ENCODE data around the gene SLC39A10. TPM values are rescaled to one million over a fixed set of nuclear protein-coding genes. Genes with fewer than 3 reads are reported as not detected.

SLC39A10 gene
- total and polyA plus RNA-seq, 2 of the 4 experiments (the other 2 are of a cell fraction): 17.6 to 64.7 TPM

DNA sequence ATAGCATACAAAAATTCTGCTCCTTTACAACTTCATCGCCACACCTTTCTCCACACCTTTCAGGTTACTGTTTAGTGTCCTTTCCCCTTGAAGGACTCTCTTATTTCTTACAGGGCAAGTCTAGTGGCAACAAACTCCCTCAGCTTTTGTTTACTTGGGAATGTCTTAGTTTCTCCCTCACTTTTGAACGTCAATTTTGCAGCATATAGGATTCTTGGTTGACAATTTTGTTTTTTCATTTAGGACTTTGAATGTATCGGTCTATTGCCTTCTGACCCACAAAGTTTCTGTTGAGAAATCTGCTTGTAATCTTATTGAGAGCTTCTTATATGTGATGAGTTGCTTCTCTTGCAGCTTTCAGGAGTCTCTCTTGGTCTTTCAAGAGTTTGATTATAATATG lies 43.5 kb downstream of the SLC39A10 start:
- Histone ChIP-seq H2BK5ac (ENCODE audit: low read depth, low read length, poor library complexity, severe bottlenecking) (no peak overlapping the region), H2BK120ac (ENCODE audit: low read depth, low read length) (no peak overlapping the region), H4K8ac (ENCODE audit: low read depth in 2 of 2, low read length in 2 of 2) (no peak overlapping the region), H3K36me3 (ENCODE audit: control insufficient read depth, insufficient read depth, low read length) (peaks cover 5% of the 10 kb centered on the region; the same call in 1 of the 2 replicates), H3K9ac (ENCODE audit: low read depth, low read length) (no peak overlapping the region), H3K18ac (ENCODE audit: low read depth, low read length) (no peak overlapping the region), H2AK9ac (replicated peaks; ENCODE audit: low read depth, low read length, poor library complexity) (no peak overlapping the region), H3K4me3 (ENCODE audit: insufficient read depth, low read depth, low read length) (no peak overlapping the region), H2BK20ac (ENCODE audit: low read depth, low read length) (no peak overlapping the region), H3K27ac (ENCODE audit: insufficient read depth, low read length) (no peak overlapping the region), H3K79me1 (ENCODE audit: low read depth in 1 of 2, low read length in 2 of 2) (peaks cover 20 to 31% of the 10 kb centered on the region in 2 experiments), H3K9me1 (ENCODE audit: insufficient read depth, low read length) (no peaks in the 10 kb centered on the region), H4K91ac (ENCODE audit: insufficient read depth, low read depth, low read length) (no peak overlapping the region), H2AFZ (replicated peaks; ENCODE audit: low read length, poor library complexity) (no peak overlapping the region), H3K4ac (ENCODE audit: low read depth, low read length) (no peak overlapping the region), H3K4me2 (ENCODE audit: low read depth, low read length) (no peak overlapping the region), H3K23ac (ENCODE audit: low read depth, low read length) (no peak overlapping the region), H2BK15ac (ENCODE audit: low read depth, low read length) (no peak overlapping the region), H4K5ac (ENCODE audit: low read depth, low read length) (no peak overlapping the region), H2AK5ac (ENCODE audit: low read depth, low read length) (no peak overlapping the region), H3K4me1 (ENCODE audit: control insufficient read depth, insufficient read depth, low read length) (no peaks in the 10 kb centered on the region), H3K56ac (ENCODE audit: extremely low read depth, insufficient read depth, low read length) (no peak overlapping the region), H3K14ac (replicated peaks; ENCODE audit: low read depth, low read length) (no peak overlapping the region), H3K9me3 (ENCODE audit: control insufficient read depth, insufficient read depth, low read length) (no peaks in the 10 kb centered on the region; the same call in 1 of the 2 replicates), H3K27me3 (ENCODE audit: control insufficient read depth, insufficient read depth, low read length) (no peaks in the 10 kb centered on the region), H4K20me1 (ENCODE audit: insufficient read depth, low read length) (no peaks in the 10 kb centered on the region)
- dilution Hi-C loops (cut with HindIII; ENCODE audit: low sequenced_read_pairs, unreplicated experiment): no loop called here
- no CpG with 5 or more reads among the region's 3 CpGs for WGBS, 2 experiments (ENCODE audit: extremely low coverage in 2 of 2, insufficient read length in 1 of 2)
- CTCF ChIA-PET: no interaction called here
- ATAC-seq (ENCODE audit: low read depth) (no peak), DNase-seq (no peak)
- POLR2A ChIA-PET (ENCODE audit: unreplicated experiment): no interaction called here
- in situ Hi-C loops (cut with MboI; ENCODE audit: low sequenced_read_pairs): no loop called here
- TF ChIP-seq MXI1 (IDR thresholded peaks at IDR 0.05; ENCODE audit: borderline replicate concordance, low read depth, low read length): no peak
- no peak for TF ChIP-seq POLR2A (IDR thresholded peaks at IDR 0.05; ENCODE audit: low read depth, low read length)
- TF ChIP-seq RAD21 (IDR thresholded peaks at IDR 0.05; ENCODE audit: low read length): no peak
- TF ChIP-seq NFE2L2 (IDR thresholded peaks at IDR 0.05; ENCODE audit: low read depth, low read length): no peak
- no peak for TF ChIP-seq CEBPB (IDR thresholded peaks at IDR 0.05; ENCODE audit: low read depth, low read length)
- no peak for TF ChIP-seq RCOR1 (IDR thresholded peaks at IDR 0.05; ENCODE audit: insufficient replicate concordance, low read length)
- TF ChIP-seq MAZ (IDR thresholded peaks at IDR 0.05; ENCODE audit: borderline replicate concordance, low read depth, low read length): no peak
- TF ChIP-seq FOS (IDR thresholded peaks at IDR 0.05; ENCODE audit: low read depth, low read length): no peak
- TF ChIP-seq CHD1 (IDR thresholded peaks at IDR 0.05; ENCODE audit: low read depth, low read length): no peak
- TF ChIP-seq BHLHE40 (IDR thresholded peaks at IDR 0.05; ENCODE audit: low read depth, low read length): no peak
- TF ChIP-seq, protein P1, sequence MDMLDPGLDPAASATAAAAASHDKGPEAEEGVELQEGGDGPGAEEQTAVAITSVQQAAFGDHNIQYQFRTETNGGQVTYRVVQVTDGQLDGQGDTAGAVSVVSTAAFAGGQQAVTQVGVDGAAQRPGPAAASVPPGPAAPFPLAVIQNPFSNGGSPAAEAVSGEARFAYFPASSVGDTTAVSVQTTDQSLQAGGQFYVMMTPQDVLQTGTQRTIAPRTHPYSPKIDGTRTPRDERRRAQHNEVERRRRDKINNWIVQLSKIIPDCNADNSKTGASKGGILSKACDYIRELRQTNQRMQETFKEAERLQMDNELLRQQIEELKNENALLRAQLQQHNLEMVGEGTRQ (IDR thresholded peaks at IDR 0.05; ENCODE audit: low read depth, low read length): no peak
- TF ChIP-seq, protein P2, sequence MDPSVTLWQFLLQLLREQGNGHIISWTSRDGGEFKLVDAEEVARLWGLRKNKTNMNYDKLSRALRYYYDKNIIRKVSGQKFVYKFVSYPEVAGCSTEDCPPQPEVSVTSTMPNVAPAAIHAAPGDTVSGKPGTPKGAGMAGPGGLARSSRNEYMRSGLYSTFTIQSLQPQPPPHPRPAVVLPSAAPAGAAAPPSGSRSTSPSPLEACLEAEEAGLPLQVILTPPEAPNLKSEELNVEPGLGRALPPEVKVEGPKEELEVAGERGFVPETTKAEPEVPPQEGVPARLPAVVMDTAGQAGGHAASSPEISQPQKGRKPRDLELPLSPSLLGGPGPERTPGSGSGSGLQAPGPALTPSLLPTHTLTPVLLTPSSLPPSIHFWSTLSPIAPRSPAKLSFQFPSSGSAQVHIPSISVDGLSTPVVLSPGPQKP (IDR thresholded peaks at IDR 0.05; ENCODE audit: borderline replicate concordance, low read depth, low read length): no peak
- TF ChIP-seq RFX5 (IDR thresholded peaks at IDR 0.05; ENCODE audit: low read depth, low read length): no peak
- TF ChIP-seq SMC3 (IDR thresholded peaks at IDR 0.05; ENCODE audit: low read depth, low read length): no peak
- TF ChIP-seq MAFK (IDR thresholded peaks at IDR 0.05; ENCODE audit: low read depth, low read length): no peak
- TF ChIP-seq, protein P3, sequence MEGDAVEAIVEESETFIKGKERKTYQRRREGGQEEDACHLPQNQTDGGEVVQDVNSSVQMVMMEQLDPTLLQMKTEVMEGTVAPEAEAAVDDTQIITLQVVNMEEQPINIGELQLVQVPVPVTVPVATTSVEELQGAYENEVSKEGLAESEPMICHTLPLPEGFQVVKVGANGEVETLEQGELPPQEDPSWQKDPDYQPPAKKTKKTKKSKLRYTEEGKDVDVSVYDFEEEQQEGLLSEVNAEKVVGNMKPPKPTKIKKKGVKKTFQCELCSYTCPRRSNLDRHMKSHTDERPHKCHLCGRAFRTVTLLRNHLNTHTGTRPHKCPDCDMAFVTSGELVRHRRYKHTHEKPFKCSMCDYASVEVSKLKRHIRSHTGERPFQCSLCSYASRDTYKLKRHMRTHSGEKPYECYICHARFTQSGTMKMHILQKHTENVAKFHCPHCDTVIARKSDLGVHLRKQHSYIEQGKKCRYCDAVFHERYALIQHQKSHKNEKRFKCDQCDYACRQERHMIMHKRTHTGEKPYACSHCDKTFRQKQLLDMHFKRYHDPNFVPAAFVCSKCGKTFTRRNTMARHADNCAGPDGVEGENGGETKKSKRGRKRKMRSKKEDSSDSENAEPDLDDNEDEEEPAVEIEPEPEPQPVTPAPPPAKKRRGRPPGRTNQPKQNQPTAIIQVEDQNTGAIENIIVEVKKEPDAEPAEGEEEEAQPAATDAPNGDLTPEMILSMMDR (conservative IDR thresholded peaks at IDR 0.05; ENCODE audit: low read depth, low read length): no peak
- intact Hi-C loops (cut with micrococcal nuclease): no loop called here
- no TSS peak for BruUV-seq (replicated peaks)

Data from IMR-90 (cell line).